Measurements from ENCODE around the gene ZBTB20.

- TF ChIP-seq CTCF (conservative IDR thresholded peaks at IDR 0.05) (no peak), EZH2 (IDR thresholded peaks at IDR 0.05; ENCODE audit: low read depth) (no peak)
Measured at GRCh38 chr3:114307832-114308231, 839.3 kb downstream of the ZBTB20 start.

Measured in PC-9 (cell line).